ENCODE data around the gene RAB28. TPM values are rescaled to one million over a fixed set of nuclear protein-coding genes. Genes with fewer than 3 reads are reported as not detected.
"Not testable (repeated sequence)": the region's sequence is repeated elsewhere in the genome, so short reads cannot be mapped to it uniquely, and the experiment has no call there.

The RAB28 gene
- total RNA-seq, 2 experiments from 2014 or later, result 12.2 to 16.1 TPM

- no peak for ATAC-seq
- H3K27me3 Mint-ChIP-seq (ENCODE audit: low read depth), result no peaks in the 10 kb centered on the region
Measured at GRCh38 chr4:13399257-13399656, 84.9 kb downstream of the RAB28 start.

GRCh38 chr4:13396161-13396560 is 88.0 kb downstream of the RAB28 start:
- Mint-ChIP-seq H3K4me1 (ENCODE audit: low read depth) (no peaks in the 10 kb centered on the region), H3K36me3 (ENCODE audit: low read depth) (peaks cover 3% of the 10 kb centered on the region), H3K9me3 (ENCODE audit: insufficient read depth) (no peaks in the 10 kb centered on the region), H3K27ac (no peak overlapping the region), H3K27me3 (ENCODE audit: low read depth) (no peaks in the 10 kb centered on the region), H3K4me3 (no peak overlapping the region)
- DNase-seq (no peak), ATAC-seq (no peak)
- ChIA-PET CTCF (no interaction called here), POLR2A (no interaction called here)

More at GRCh38 chr4:13399257-13399656, 84.9 kb downstream of the RAB28 start:
- no peak overlapping the region for H3K27ac Mint-ChIP-seq
- ChIA-PET POLR2A (no interaction called here), CTCF (no interaction called here)
- H3K9me3 Mint-ChIP-seq (ENCODE audit: insufficient read depth), result no peaks in the 10 kb centered on the region
- no peak overlapping the region for H3K4me3 Mint-ChIP-seq
- H3K4me1 Mint-ChIP-seq (ENCODE audit: low read depth), result no peaks in the 10 kb centered on the region
- DNase-seq, result no peak
- no peaks in the 10 kb centered on the region for H3K36me3 Mint-ChIP-seq (ENCODE audit: low read depth)

- peaks cover 11% of the 10 kb centered on the region for H3K4me1 Mint-ChIP-seq (ENCODE audit: low read depth)
- H3K27ac Mint-ChIP-seq; H3K4me3 Mint-ChIP-seq; H3K9me3 Mint-ChIP-seq (ENCODE audit: insufficient read depth); H3K27me3 Mint-ChIP-seq (ENCODE audit: low read depth); ATAC-seq; POLR2A ChIA-PET; CTCF ChIA-PET; DNase-seq: not testable (repeated sequence)
- peaks cover 12% of the 10 kb centered on the region for H3K36me3 Mint-ChIP-seq (ENCODE audit: low read depth)
Measured at GRCh38 chr4:13389901-13390300, 94.2 kb downstream of the RAB28 start.

GRCh38 chr4:13386405-13387107 is 97.6 kb downstream of the RAB28 start:
- DNase-seq, result no peak
- Mint-ChIP-seq H3K9me3 (ENCODE audit: insufficient read depth) (no peaks in the 10 kb centered on the region), H3K36me3 (ENCODE audit: low read depth) (peaks cover 11% of the 10 kb centered on the region), H3K4me1 (ENCODE audit: low read depth) (peaks cover 11% of the 10 kb centered on the region), H3K27me3 (ENCODE audit: low read depth) (no peaks in the 10 kb centered on the region), H3K4me3 (no peak overlapping the region), H3K27ac (no peak overlapping the region)
- no peak for ATAC-seq
- ChIA-PET CTCF (no interaction called here), POLR2A (no interaction called here)

GRCh38 chr4:13384055-13384454 is 100.1 kb downstream of the RAB28 start:
- CTCF ChIA-PET, result no interaction called here
- POLR2A ChIA-PET, result no interaction called here
- no peak overlapping the region for H3K4me3 Mint-ChIP-seq
- no peaks in the 10 kb centered on the region for H3K27me3 Mint-ChIP-seq (ENCODE audit: low read depth)
- DNase-seq (no peak), ATAC-seq (no peak)
- peaks cover 5% of the 10 kb centered on the region for H3K36me3 Mint-ChIP-seq (ENCODE audit: low read depth)
- no peaks in the 10 kb centered on the region for H3K9me3 Mint-ChIP-seq (ENCODE audit: insufficient read depth)
- H3K27ac Mint-ChIP-seq, result no peak overlapping the region
- H3K4me1 Mint-ChIP-seq (ENCODE audit: low read depth), result peaks cover 11% of the 10 kb centered on the region

- Mint-ChIP-seq H3K4me3 (no peak overlapping the region), H3K27ac (no peak overlapping the region), H3K36me3 (ENCODE audit: low read depth) (no peaks in the 10 kb centered on the region), H3K4me1 (ENCODE audit: low read depth) (no peaks in the 10 kb centered on the region), H3K27me3 (ENCODE audit: low read depth) (no peaks in the 10 kb centered on the region), H3K9me3 (ENCODE audit: insufficient read depth) (no peaks in the 10 kb centered on the region)
- POLR2A ChIA-PET, result no interaction called here
- no peak for DNase-seq
- CTCF ChIA-PET, result no interaction called here
- no peak for ATAC-seq
Measured at GRCh38 chr4:13378973-13379759, 105.0 kb downstream of the RAB28 start.

- Mint-ChIP-seq H3K27me3 (ENCODE audit: low read depth) (no peaks in the 10 kb centered on the region), H3K36me3 (ENCODE audit: low read depth) (no peaks in the 10 kb centered on the region), H3K4me3 (no peak overlapping the region), H3K27ac (no peak overlapping the region), H3K9me3 (ENCODE audit: insufficient read depth) (no peaks in the 10 kb centered on the region), H3K4me1 (ENCODE audit: low read depth) (no peaks in the 10 kb centered on the region)
- no peak for DNase-seq
- ChIA-PET POLR2A (no interaction called here), CTCF (no interaction called here)
- ATAC-seq, result no peak
Measured at GRCh38 chr4:13371048-13371447, 113.1 kb downstream of the RAB28 start.

- ChIA-PET POLR2A (no interaction called here), CTCF (no interaction called here)
- H3K4me3 Mint-ChIP-seq, result no peak overlapping the region
- DNase-seq (no peak), ATAC-seq (no peak)
- H3K36me3 Mint-ChIP-seq (ENCODE audit: low read depth), result no peaks in the 10 kb centered on the region
- no peaks in the 10 kb centered on the region for H3K27me3 Mint-ChIP-seq (ENCODE audit: low read depth)
- H3K27ac Mint-ChIP-seq, result no peak overlapping the region
- H3K4me1 Mint-ChIP-seq (ENCODE audit: low read depth), result no peaks in the 10 kb centered on the region
- no peaks in the 10 kb centered on the region for H3K9me3 Mint-ChIP-seq (ENCODE audit: insufficient read depth)
Measured at GRCh38 chr4:13368217-13368616, 115.9 kb downstream of the RAB28 start.

- DNase-seq (no peak), ATAC-seq (no peak)
- no peaks in the 10 kb centered on the region for H3K4me1 Mint-ChIP-seq (ENCODE audit: low read depth)
- no peaks in the 10 kb centered on the region for H3K36me3 Mint-ChIP-seq (ENCODE audit: low read depth)
- no peak overlapping the region for H3K4me3 Mint-ChIP-seq
- H3K9me3 Mint-ChIP-seq (ENCODE audit: insufficient read depth), result no peaks in the 10 kb centered on the region
- no peaks in the 10 kb centered on the region for H3K27me3 Mint-ChIP-seq (ENCODE audit: low read depth)
- H3K27ac Mint-ChIP-seq, result no peak overlapping the region
- ChIA-PET POLR2A (no interaction called here), CTCF (no interaction called here)
Measured at GRCh38 chr4:13367691-13368090, 116.4 kb downstream of the RAB28 start.

- CTCF ChIA-PET, result no interaction called here
- H3K27ac Mint-ChIP-seq, result no peak overlapping the region
- no peaks in the 10 kb centered on the region for H3K9me3 Mint-ChIP-seq (ENCODE audit: insufficient read depth)
- H3K4me3 Mint-ChIP-seq, result no peak overlapping the region
- DNase-seq (no peak), ATAC-seq (no peak)
- H3K27me3 Mint-ChIP-seq (ENCODE audit: low read depth), result no peaks in the 10 kb centered on the region
- H3K36me3 Mint-ChIP-seq (ENCODE audit: low read depth), result no peaks in the 10 kb centered on the region
- POLR2A ChIA-PET, result no interaction called here
- H3K4me1 Mint-ChIP-seq (ENCODE audit: low read depth), result no peaks in the 10 kb centered on the region
Measured at GRCh38 chr4:13367244-13367643, 116.9 kb downstream of the RAB28 start.

GRCh38 chr4:13365195-13365594 is 118.9 kb downstream of the RAB28 start:
- Mint-ChIP-seq H3K36me3 (ENCODE audit: low read depth) (no peaks in the 10 kb centered on the region), H3K27ac (no peak overlapping the region), H3K27me3 (ENCODE audit: low read depth) (no peaks in the 10 kb centered on the region), H3K4me3 (no peak overlapping the region), H3K4me1 (ENCODE audit: low read depth) (no peaks in the 10 kb centered on the region), H3K9me3 (ENCODE audit: insufficient read depth) (no peaks in the 10 kb centered on the region)
- POLR2A ChIA-PET, result no interaction called here
- CTCF ChIA-PET, result no interaction called here
- ATAC-seq (no peak), DNase-seq (no peak)

GRCh38 chr4:13364653-13365052 is 119.5 kb downstream of the RAB28 start:
- Mint-ChIP-seq H3K4me1 (ENCODE audit: low read depth) (no peaks in the 10 kb centered on the region), H3K36me3 (ENCODE audit: low read depth) (no peaks in the 10 kb centered on the region), H3K4me3 (no peak overlapping the region), H3K27me3 (ENCODE audit: low read depth) (no peaks in the 10 kb centered on the region), H3K27ac (no peak overlapping the region), H3K9me3 (ENCODE audit: insufficient read depth) (no peaks in the 10 kb centered on the region)
- ATAC-seq (no peak), DNase-seq (no peak)
- ChIA-PET POLR2A (no interaction called here), CTCF (no interaction called here)

GRCh38 chr4:13364172-13364571 is 120.0 kb downstream of the RAB28 start:
- POLR2A ChIA-PET, result no interaction called here
- Mint-ChIP-seq H3K4me3 (no peak overlapping the region), H3K27ac (no peak overlapping the region), H3K27me3 (ENCODE audit: low read depth) (no peaks in the 10 kb centered on the region), H3K9me3 (ENCODE audit: insufficient read depth) (no peaks in the 10 kb centered on the region), H3K36me3 (ENCODE audit: low read depth) (no peaks in the 10 kb centered on the region), H3K4me1 (ENCODE audit: low read depth) (no peaks in the 10 kb centered on the region)
- CTCF ChIA-PET, result no interaction called here
- no peak for DNase-seq
- no peak for ATAC-seq

All from activated CD8-positive, alpha-beta T cell treated with anti-CD3 and anti-CD28 coated beads, Interleukin-2, amount 10 ng/mL, durations not matched to agents 7 days and 5 days (primary cell).